GM19193 (cell line): ENCODE data around the gene NRXN3.

Experiments used
- POLR2A ChIP-seq: IDR thresholded peaks from 4 replicates; pipeline ENCODE4 v1.6.1; 2011; ENCODE audit not compliant: insufficient read depth, insufficient read length; ENCODE audit errors: extremely low read depth

Gene NRXN3

GRCh38 chr14:79405512-79405910, 1235.3 kb downstream of the NRXN3 start:
- no peak for TF ChIP-seq POLR2A

DNA sequence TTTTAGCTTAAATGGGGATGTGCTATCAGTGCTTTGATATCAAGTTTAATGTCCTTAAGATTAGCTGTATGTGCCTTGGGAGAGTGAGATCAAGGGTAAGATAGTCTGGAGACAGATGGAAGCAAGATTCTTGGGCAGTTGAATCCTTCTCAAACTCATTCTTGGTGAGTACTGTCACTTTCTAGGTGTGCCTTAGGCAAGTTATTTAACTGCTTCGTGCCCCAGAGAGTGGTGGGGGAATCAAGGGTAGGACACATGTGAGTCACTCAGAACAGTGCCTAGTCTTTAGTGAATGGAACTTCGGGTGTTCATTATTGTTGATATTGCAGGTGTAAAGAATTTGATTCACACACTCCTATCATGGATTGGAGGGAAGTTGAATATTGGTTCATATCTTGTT, 1237.4 kb downstream of the NRXN3 start:
- TF ChIP-seq POLR2A, result no peak

- no peak for TF ChIP-seq POLR2A
Measured at GRCh38 chr14:79408696-79409095, 1238.5 kb downstream of the NRXN3 start.

DNA sequence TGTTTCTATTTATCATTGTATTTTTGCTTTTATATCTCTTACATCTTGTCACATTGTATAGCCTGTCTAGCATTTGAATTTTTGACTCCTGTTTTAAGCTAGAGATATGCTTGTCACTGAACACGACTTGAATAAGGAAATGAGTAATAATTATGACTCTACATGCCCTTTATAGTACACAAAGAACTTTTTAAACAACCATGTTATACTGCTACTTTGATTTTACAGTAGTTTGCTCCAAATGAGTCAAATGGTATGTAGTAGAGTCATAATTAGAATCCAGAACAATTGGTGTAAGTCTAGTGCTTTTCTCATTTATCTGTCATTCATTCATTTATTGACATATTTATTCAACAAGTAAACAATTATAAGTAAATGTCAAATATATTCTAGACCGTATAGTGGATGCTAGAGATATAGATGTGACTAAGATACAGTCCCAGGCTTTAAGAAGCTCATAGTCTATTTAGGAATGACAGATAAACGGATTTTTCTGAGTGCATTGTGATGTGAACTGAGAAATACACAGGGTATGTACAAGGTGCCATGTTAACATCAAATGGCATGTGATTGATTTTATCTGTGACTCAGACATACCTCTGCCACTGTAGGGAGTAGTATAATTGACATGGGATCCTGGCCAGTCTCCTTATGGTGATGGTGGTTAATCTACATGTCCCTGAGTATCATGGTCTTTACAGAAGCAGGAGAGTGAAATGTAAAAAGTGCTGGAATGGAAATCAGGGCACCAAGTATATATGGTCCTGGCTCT, 1241.4 kb downstream of the NRXN3 start:
- no peak for TF ChIP-seq POLR2A

- TF ChIP-seq POLR2A, result no peak
Measured at GRCh38 chr14:79412822-79413221, 1242.6 kb downstream of the NRXN3 start.

- no peak for TF ChIP-seq POLR2A
Measured at GRCh38 chr14:79413734-79414428, 1243.7 kb downstream of the NRXN3 start.

DNA sequence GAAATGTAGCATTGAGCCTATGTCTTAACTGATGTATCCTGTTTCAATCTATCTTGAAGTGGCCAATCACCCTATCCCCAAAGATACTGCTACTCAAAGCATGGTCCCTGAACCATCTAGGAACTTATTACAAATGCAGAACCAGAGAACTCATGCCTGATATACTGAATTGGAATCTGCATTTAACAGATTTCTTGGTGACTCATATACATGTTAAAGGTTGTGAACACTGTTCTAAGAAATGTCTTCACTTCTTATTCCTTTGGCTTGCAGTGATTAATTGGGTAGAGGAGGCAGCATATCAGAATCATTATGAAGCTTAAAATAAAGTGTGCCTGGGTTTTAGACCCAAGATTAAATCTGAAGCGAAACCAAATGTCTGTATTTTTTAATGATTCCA, 1245.6 kb downstream of the NRXN3 start:
- no peak for TF ChIP-seq POLR2A

- TF ChIP-seq POLR2A, result no peak
Measured at GRCh38 chr14:79417961-79418360, 1247.8 kb downstream of the NRXN3 start.

GRCh38 chr14:79418649-79419415, 1248.7 kb downstream of the NRXN3 start:
- no peak for TF ChIP-seq POLR2A

DNA sequence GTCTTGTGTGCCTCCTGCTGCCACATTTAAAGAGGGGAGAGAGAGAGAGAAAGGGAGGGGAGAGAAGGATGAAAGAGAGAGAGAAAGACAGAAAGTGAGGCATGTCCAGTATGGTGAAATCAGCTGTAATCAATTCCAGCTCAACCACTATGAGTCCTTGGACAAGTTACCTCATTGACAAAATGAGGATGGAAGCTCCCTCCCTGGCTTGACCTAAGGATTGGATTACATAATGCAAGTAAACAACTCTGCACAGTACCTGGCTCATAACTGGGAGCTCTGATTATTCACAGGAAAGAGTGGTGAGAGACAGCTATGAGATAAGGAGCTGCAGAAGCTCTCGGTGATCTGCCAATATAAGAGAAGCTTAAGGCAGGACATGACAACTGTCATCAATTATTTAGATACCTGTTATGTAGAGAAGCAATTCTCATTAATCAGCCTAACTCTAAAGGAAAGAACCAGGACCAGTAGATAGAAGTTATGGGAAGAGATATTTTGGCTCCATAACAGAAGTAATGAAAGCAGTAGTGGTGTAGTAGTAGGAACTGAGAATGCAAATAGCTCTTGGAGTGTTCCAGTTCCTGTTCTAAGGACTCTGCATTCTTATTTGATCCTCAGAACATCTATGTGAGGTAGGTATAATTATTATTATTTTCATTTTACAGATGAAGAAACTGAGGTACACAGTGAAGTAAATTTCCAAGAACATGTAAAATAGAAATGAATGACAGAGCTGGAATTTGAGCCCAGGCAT, 1249.6 kb downstream of the NRXN3 start:
- no peak for TF ChIP-seq POLR2A

- TF ChIP-seq POLR2A, result no peak
Measured at GRCh38 chr14:79420725-79421124, 1250.6 kb downstream of the NRXN3 start.

DNA sequence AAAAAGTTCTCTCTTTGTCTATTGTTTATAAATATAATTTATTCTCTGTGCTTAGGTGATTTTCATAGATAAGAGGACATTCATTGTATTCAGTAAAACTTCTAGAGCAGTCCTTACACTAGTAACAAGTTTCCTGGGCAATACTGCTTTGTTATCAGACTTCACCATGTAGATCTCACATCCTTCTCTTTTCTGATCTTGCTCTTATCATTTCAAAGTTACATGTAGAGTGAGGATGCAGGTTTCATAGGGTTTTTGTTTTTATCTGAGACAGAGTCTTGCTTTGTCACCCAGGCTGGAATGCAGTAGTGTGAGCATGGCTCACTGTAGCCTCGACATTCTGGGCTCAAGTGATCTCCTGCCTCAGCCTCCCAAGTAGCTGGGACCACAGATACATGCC, 1251.6 kb downstream of the NRXN3 start:
- no peak for TF ChIP-seq POLR2A

- no peak for TF ChIP-seq POLR2A
Measured at GRCh38 chr14:79424462-79424861, 1254.3 kb downstream of the NRXN3 start.

DNA sequence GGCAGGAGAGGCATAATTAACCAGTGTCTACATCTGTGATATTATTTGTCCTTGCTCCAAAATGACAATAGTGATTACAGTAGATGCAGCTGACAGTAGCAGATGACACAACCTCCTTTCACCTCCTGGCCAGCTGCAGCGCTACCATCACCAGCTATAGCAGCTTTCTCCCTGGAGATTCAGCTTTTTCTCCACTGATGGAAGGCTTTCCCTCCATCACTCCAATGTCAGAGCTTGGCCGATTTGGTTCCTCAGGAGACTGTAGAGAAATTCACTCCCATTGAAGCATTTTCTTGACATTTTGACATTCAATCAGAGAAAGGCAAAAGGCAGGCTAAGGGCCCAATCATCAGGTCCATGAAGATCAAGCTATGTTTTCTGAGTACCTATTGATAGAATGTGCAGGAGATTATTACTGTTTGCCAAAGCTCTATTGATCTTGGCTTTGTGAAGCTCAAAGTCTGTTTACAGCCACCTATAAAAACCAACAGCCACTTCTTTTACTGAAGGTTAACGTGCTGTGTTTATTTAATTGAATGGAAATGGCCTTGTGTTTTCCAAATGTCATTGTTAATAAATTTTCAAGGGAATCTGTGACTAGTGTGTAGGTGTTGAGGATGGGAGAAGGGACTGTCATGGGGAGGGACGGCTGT, 1256.1 kb downstream of the NRXN3 start:
- no peak for TF ChIP-seq POLR2A
